ENCODE data around the gene NFATC1. TPM values are rescaled to one million over a fixed set of nuclear protein-coding genes. Genes with fewer than 3 reads are reported as not detected.
A peak's percentile ranks its signal among the peaks of the same experiment; 100 is the strongest.

NFATC1 gene
- total RNA-seq, 4 donors from 2014 or later: 5.3 to 19.1 (median 11.8) TPM

- in situ Hi-C loops (cut with MboI; ENCODE audit: low pct_ligation_motif_present in 1 of 4, low pct_unique_long_range_greater_than_20kb in 1 of 4, low sequenced_read_pairs in 3 of 4): no loop called here
- DNase-seq: no peak
- peak overlapping the region in 1 of 4 donors; percentile 5 for H3K27ac ChIP-seq
- TF ChIP-seq POLR2A (IDR thresholded peaks at IDR 0.05) (no peak), EP300 (IDR thresholded peaks at IDR 0.05; ENCODE audit: low read depth) (no peak), POLR2AphosphoS5 (IDR thresholded peaks at IDR 0.05) (no peak), CTCF (IDR thresholded peaks at IDR 0.05) (no peak)
- no peaks in the 10 kb centered on the region for H3K36me3 ChIP-seq
- no peaks in the 10 kb centered on the region for H3K27me3 ChIP-seq
- intact Hi-C loops (cut with DNase I; ENCODE audit: low total_unique reads): no loop called here
- peaks cover 9 to 14% (median 11%) of the 10 kb centered on the region in 4 donors for H3K4me1 ChIP-seq
- 60 to 71% methylated on average over 1 to 13 of the region's 31 CpGs for WGBS, 2 donors (ENCODE audit: low coverage in 1 of 2)
- H3K9me3 ChIP-seq: no peaks in the 10 kb centered on the region
- H3K4me3 ChIP-seq: no peak overlapping the region
These were observed 65.0 kb downstream of the NFATC1 start for GRCh38 chr18:79460481-79461300.

GRCh38 chr18:79461627-79462026 is 65.9 kb downstream of the NFATC1 start:
- 90% methylated on average over 22 of the region's 22 CpGs; no CpG with 5 or more reads in 1 of the 2 donors for WGBS, 2 donors (ENCODE audit: low coverage in 1 of 2)
- Histone ChIP-seq H3K27ac (no peak overlapping the region), H3K9me3 (no peaks in the 10 kb centered on the region), H3K4me1 (peaks cover 9 to 14% (median 13%) of the 10 kb centered on the region in 4 donors), H3K4me3 (no peak overlapping the region), H3K27me3 (no peaks in the 10 kb centered on the region), H3K36me3 (no peaks in the 10 kb centered on the region)
- no peak for DNase-seq
- in situ Hi-C loops (cut with MboI; ENCODE audit: low pct_ligation_motif_present in 1 of 4, low pct_unique_long_range_greater_than_20kb in 1 of 4, low sequenced_read_pairs in 3 of 4) (no loop called here), intact Hi-C loops (cut with DNase I; ENCODE audit: low total_unique reads) (no loop called here)
- TF ChIP-seq POLR2AphosphoS5 (IDR thresholded peaks at IDR 0.05): no peak
- TF ChIP-seq EP300 (IDR thresholded peaks at IDR 0.05; ENCODE audit: low read depth): no peak
- TF ChIP-seq CTCF (IDR thresholded peaks at IDR 0.05): no peak
- no peak for TF ChIP-seq POLR2A (IDR thresholded peaks at IDR 0.05)

GRCh38 chr18:79463424-79463960 is 67.8 kb downstream of the NFATC1 start:
- WGBS, 2 donors (ENCODE audit: low coverage in 1 of 2): 80 to 91% methylated on average over 5 to 25 of the region's 25 CpGs
- intact Hi-C loops (cut with DNase I; ENCODE audit: low total_unique reads): no loop called here

More at GRCh38 chr18:79463424-79463960, 67.8 kb downstream of the NFATC1 start:
- peaks cover 3 to 10% (median 7%) of the 10 kb centered on the region in 4 donors for H3K4me1 ChIP-seq
- H3K4me3 ChIP-seq: no peak overlapping the region
- in situ Hi-C loops (cut with MboI; ENCODE audit: low pct_ligation_motif_present in 1 of 4, low pct_unique_long_range_greater_than_20kb in 1 of 4, low sequenced_read_pairs in 3 of 4): no loop called here
- no peak for TF ChIP-seq POLR2A (IDR thresholded peaks at IDR 0.05)
- TF ChIP-seq EP300 (IDR thresholded peaks at IDR 0.05; ENCODE audit: low read depth): no peak
- TF ChIP-seq CTCF (IDR thresholded peaks at IDR 0.05): no peak
- TF ChIP-seq POLR2AphosphoS5 (IDR thresholded peaks at IDR 0.05): no peak
- no peak overlapping the region for H3K27ac ChIP-seq
- DNase-seq: no peak
- no peaks in the 10 kb centered on the region for H3K36me3 ChIP-seq
- no peaks in the 10 kb centered on the region for H3K9me3 ChIP-seq
- no peaks in the 10 kb centered on the region for H3K27me3 ChIP-seq

Measured in transverse colon (tissue), 4 donors.